B cell (primary cell): ENCODE results near the gene ICA1. TPM values are rescaled to one million over a fixed set of nuclear protein-coding genes. Genes with fewer than 3 reads are reported as not detected.
"Not testable (repeated sequence)": the region's sequence is repeated elsewhere in the genome, so short reads cannot be mapped to it uniquely, and the experiment has no call there.

Experiments used
- ATAC-seq: fragments of 200-7000 bp; cut with Tn5 transposase; one replicate; pipeline ENCODE4 v1.10.0; 2021; ENCODE audit warnings: low read depth, mild to moderate bottlenecking, moderate number of reproducible peaks, moderate library complexity
- CTCF ChIA-PET: fragments of 350-600 bp; sonication (Branson Sonifier 250); formaldehyde crosslinking; loops from one replicate; lab custom pipeline; 2021; ENCODE audit warnings: antibody characterized with exemption, inconsistent platforms; lab: Charles Lee
- POLR2A ChIA-PET: fragments of 350-600 bp; sonication (Branson Sonifier 250); formaldehyde crosslinking; loops from one replicate; lab custom pipeline; 2021; ENCODE audit warnings: antibody characterized with exemption; lab: Charles Lee
- DNase-seq: peaks from one replicate; pipeline ENCODE4 v3.0.0; 2013
- H2AFZ ChIP-seq: 2 replicates; pipeline ENCODE4 v1.6.1; 2012; ENCODE audit warnings: mild to moderate bottlenecking, low read depth, low read length; ENCODE audit not compliant: insufficient read depth, poor library complexity, severe bottlenecking
- H3K27ac ChIP-seq, 2 donors: 1 replicate in 1 of 2; 2 replicates in 1 of 2; pipeline ENCODE4 v1.5.1; 2012 to 2013; ENCODE audit warnings: low read length in 2 of 2, mild to moderate bottlenecking in 2 of 2, moderate library complexity in 1 of 2
- H3K27me3 ChIP-seq, 4 experiments: fragments of 200-600 bp in 1 of 4; sonication (generic) in 1 of 4; replicated peaks in 1 of 4; 1 replicate in 2 of 4; 2 replicates in 2 of 4; pipeline versions ENCODE4 v1.6.1 to v1.7.0; 2013 to 2016; ENCODE audit warnings: low read length in 3 of 4, mild to moderate bottlenecking in 2 of 4, mixed read lengths in 1 of 4, moderate library complexity in 1 of 4; ENCODE audit not compliant: insufficient read depth in 4 of 4, control insufficient read depth in 3 of 4; ENCODE audit errors: control extremely low read depth in 1 of 4
- H3K36me3 ChIP-seq, 2 experiments: replicated peaks in 1 of 2; 1 replicate in 1 of 2; 2 replicates in 1 of 2; pipeline versions ENCODE4 v1.6.1 to v1.7.1; 2013; ENCODE audit warnings: low read length in 1 of 2; ENCODE audit not compliant: insufficient read depth in 2 of 2, control insufficient read depth in 1 of 2; ENCODE audit errors: control extremely low read depth in 1 of 2, extremely low read depth in 1 of 2
- H3K4me1 ChIP-seq, 2 donors: fragments of 200-600 bp in 1 of 2; sonication (generic) in 1 of 2; 1 replicate in 1 of 2; 2 replicates in 1 of 2; pipeline versions ENCODE4 v1.5.1 to v1.6.1; 2013 to 2017; ENCODE audit warnings: low read length in 2 of 2; ENCODE audit not compliant: control insufficient read depth in 2 of 2, insufficient read depth in 2 of 2
- H3K4me2 ChIP-seq: replicated peaks from 2 replicates; pipeline ENCODE3; 2012; ENCODE audit warnings: mild to moderate bottlenecking, low read depth, low read length; ENCODE audit not compliant: poor library complexity, severe bottlenecking
- H3K4me3 ChIP-seq, 5 experiments: fragments of 200-600 bp in 1 of 5; sonication (generic) in 1 of 5; 1 replicate in 3 of 5; 2 replicates in 2 of 5; pipeline versions ENCODE4 v1.5.1 to v1.7.0; 2011 to 2016; ENCODE audit warnings: low read length in 4 of 5, mild to moderate bottlenecking in 4 of 5, low read depth in 2 of 5, control low read depth in 1 of 5, moderate library complexity in 1 of 5; ENCODE audit not compliant: insufficient read depth in 1 of 5; ENCODE audit errors: control extremely low read depth in 1 of 5, extremely low read depth in 1 of 5
- H3K79me2 ChIP-seq: fragments of 200-600 bp; sonication (generic); one replicate; pipeline ENCODE4 v1.6.0; 2016; ENCODE audit warnings: low read length; ENCODE audit not compliant: control insufficient read depth, insufficient read depth
- H3K9ac ChIP-seq: fragments of 200-600 bp; sonication (generic); 2 replicates; pipeline ENCODE4 v1.6.1; 2017; ENCODE audit warnings: mild to moderate bottlenecking, low read length, moderate library complexity
- H3K9me3 ChIP-seq, 3 donors: one replicate each; pipeline versions ENCODE4 v1.6.1 to v1.7.1; 2013; ENCODE audit warnings: low read length in 2 of 3; ENCODE audit not compliant: control insufficient read depth in 2 of 3, insufficient read depth in 1 of 3; ENCODE audit errors: control extremely low read depth in 1 of 3
- H4K20me1 ChIP-seq: 2 replicates; pipeline ENCODE4 v1.6.0; 2012; ENCODE audit warnings: mild to moderate bottlenecking, low read length; ENCODE audit not compliant: insufficient read depth, control insufficient read depth, poor library complexity, severe bottlenecking
- H3K27ac Mint-ChIP-seq: one replicate; pipeline ENCODE4 v1.8.0; 2021; ENCODE audit warnings: mixed read lengths
- H3K27me3 Mint-ChIP-seq: one replicate; pipeline ENCODE4 v1.8.0; 2021; ENCODE audit warnings: mixed read lengths
- H3K4me1 Mint-ChIP-seq: one replicate; pipeline ENCODE4 v1.8.0; 2021; ENCODE audit warnings: mixed read lengths
- H3K4me3 Mint-ChIP-seq: one replicate; pipeline ENCODE4 v1.8.0; 2021; ENCODE audit warnings: mixed read lengths
- H3K9me3 Mint-ChIP-seq: one replicate; pipeline ENCODE4 v1.8.0; 2022; ENCODE audit warnings: mixed read lengths; ENCODE audit not compliant: insufficient read depth
- EZH2 ChIP-seq: IDR thresholded peaks from 2 replicates; pipeline ENCODE4 v1.6.1; 2012; ENCODE audit warnings: borderline replicate concordance, low read depth, mild to moderate bottlenecking, moderate library complexity, low read length; ENCODE audit not compliant: insufficient read depth, poor library complexity, severe bottlenecking
- WGBS: methylation state at CpG from one replicate; pipeline ENCODE4 v1.1.5; 2013; ENCODE audit warnings: missing lambda C conversion rate; ENCODE audit not compliant: insufficient coverage; 5-methylcytosine and 5-hydroxymethylcytosine counted together
- intact Hi-C: fragments of 100-400 bp; cut with micrococcal nuclease; formaldehyde crosslinking; loops from one replicate; pipeline ENCODE4 v1.10.0; 2022
- polyA plus RNA-seq: library from polyadenylated mRNA; depleted of rRNA; stranded (reverse); fragments of >200 nt; gene quantifications from 2 replicates; pipeline ENCODE4 v1.2.3, GENCODE V29; 2012
- total RNA-seq, 2 donors: library from RNA; stranded (reverse); fragments of 120-200 nt in 1 of 2; gene quantifications; 1 replicate in 1 of 2; 2 replicates in 1 of 2; pipeline versions ENCODE4 v1.2.3 to v1.2.4, GENCODE V29; 2013 to 2022
- TF ChIP-seq, protein P1 (sequence below): fragments of 200-600 bp; IDR thresholded peaks from one replicate; pipeline ENCODE4 v1.8.0; 2022; ENCODE audit warnings: antibody characterized with exemption, mild to moderate bottlenecking

Gene ICA1
- total and polyA plus RNA-seq, 2 donors (not counting 1 experiment from before 2014, with no cell fraction given), result 0.03 TPM; not detected in 1

DNA sequence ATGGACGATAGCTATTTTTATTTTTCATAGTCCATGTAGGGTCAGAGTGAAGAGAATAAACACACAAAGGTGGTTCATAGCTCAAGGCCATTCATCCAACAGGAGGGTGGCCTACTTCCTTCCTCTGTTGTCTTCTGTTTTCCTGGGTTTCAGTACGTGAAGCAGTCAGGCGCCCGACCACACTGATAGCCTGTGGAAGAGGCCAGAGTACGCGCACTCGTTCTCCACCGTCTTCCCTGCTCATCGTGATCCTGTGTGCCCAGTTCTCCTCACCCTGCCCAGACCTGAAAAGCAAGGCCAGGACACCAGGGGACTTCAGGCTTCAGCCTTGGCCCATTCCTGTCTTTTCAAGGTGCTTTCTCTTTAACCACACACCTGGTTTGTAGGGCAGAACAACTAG is 158.7 kb downstream of the ICA1 start:
- POLR2A ChIA-PET, result no interaction called here
- H3K27me3 Mint-ChIP-seq, result no peaks in the 10 kb centered on the region
- H3K9me3 Mint-ChIP-seq, result peaks cover 13% of the 10 kb centered on the region
- WGBS, result 82% methylated on average over 8 of the region's 9 CpGs
- H3K4me1 Mint-ChIP-seq, result no peaks in the 10 kb centered on the region
- H4K20me1 ChIP-seq, result no peaks in the 10 kb centered on the region
- DNase-seq, result no peak
- H2AFZ ChIP-seq, result no peak overlapping the region
- H3K9me3 ChIP-seq, result no peaks in the 10 kb centered on the region
- no peak overlapping the region for H3K4me2 ChIP-seq
- H3K27ac Mint-ChIP-seq, result no peak overlapping the region
- H3K79me2 ChIP-seq, result no peaks in the 10 kb centered on the region
- no peak overlapping the region for H3K27ac ChIP-seq
- H3K36me3 ChIP-seq, result no peaks in the 10 kb centered on the region
- no peak overlapping the region for H3K9ac ChIP-seq
- H3K4me1 ChIP-seq, result no peaks in the 10 kb centered on the region
- CTCF ChIA-PET, result interaction anchor here (1.8 kb wide), 1 partner anchor 87 kb away, joined by 5 read pairs; no protein-coding TSS in a partner anchor
- no peak for ATAC-seq
- no peak overlapping the region for H3K4me3 Mint-ChIP-seq
- H3K4me3 ChIP-seq, result no peak overlapping the region
- TF ChIP-seq EZH2, result no peak
- TF ChIP-seq, protein P1, sequence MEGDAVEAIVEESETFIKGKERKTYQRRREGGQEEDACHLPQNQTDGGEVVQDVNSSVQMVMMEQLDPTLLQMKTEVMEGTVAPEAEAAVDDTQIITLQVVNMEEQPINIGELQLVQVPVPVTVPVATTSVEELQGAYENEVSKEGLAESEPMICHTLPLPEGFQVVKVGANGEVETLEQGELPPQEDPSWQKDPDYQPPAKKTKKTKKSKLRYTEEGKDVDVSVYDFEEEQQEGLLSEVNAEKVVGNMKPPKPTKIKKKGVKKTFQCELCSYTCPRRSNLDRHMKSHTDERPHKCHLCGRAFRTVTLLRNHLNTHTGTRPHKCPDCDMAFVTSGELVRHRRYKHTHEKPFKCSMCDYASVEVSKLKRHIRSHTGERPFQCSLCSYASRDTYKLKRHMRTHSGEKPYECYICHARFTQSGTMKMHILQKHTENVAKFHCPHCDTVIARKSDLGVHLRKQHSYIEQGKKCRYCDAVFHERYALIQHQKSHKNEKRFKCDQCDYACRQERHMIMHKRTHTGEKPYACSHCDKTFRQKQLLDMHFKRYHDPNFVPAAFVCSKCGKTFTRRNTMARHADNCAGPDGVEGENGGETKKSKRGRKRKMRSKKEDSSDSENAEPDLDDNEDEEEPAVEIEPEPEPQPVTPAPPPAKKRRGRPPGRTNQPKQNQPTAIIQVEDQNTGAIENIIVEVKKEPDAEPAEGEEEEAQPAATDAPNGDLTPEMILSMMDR, result no peak
- H3K27me3 ChIP-seq, result no peaks in the 10 kb centered on the region
- intact Hi-C loops, result no loop called here

DNA sequence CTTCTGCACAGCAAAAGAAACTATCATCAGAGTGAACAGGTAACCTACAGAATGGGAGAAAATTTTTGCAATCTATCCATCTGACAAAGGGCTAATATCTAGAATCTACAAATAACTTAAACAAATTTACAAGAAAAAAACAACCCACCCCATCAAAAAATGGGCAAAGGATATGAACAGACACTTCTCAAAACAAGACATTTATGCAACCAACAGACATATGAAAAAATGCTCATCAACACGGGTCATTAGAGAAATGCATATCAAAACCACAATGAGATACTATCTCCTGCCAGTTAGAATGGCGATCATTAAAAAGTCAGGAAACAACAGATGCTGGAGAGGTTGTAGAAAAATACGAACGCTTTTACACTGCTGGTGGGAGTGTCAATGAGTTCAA is 160.7 kb downstream of the ICA1 start:
- H3K27me3 Mint-ChIP-seq, POLR2A ChIA-PET, H3K4me3 ChIP-seq, H3K9me3 ChIP-seq, H4K20me1 ChIP-seq, intact Hi-C loops, H3K4me3 Mint-ChIP-seq, H3K9ac ChIP-seq, H3K27ac Mint-ChIP-seq, H3K79me2 ChIP-seq, H3K36me3 ChIP-seq, H2AFZ ChIP-seq, H3K27ac ChIP-seq, CTCF ChIA-PET, H3K4me2 ChIP-seq, H3K4me1 Mint-ChIP-seq, H3K4me1 ChIP-seq, ATAC-seq, DNase-seq, H3K27me3 ChIP-seq: not testable (repeated sequence)
- H3K9me3 Mint-ChIP-seq, result peaks cover 13% of the 10 kb centered on the region
- 100% methylated on average over 2 of the region's 4 CpGs for WGBS
